Keratinocyte (primary cell): ENCODE data around the gene PPP4C.

Experiments
- EZH2 ChIP-seq: IDR thresholded peaks from one replicate; pipeline ENCODE4 v1.6.1; 2012; ENCODE audit warnings: inconsistent platforms, mild to moderate bottlenecking, low read length, moderate library complexity
- TF ChIP-seq, protein P1 (sequence below), 3 experiments: IDR thresholded peaks in 1 of 3; conservative IDR thresholded peaks in 1 of 3; optimal IDR thresholded peaks in 1 of 3; 2 replicates in 2 of 3; 3 replicates in 1 of 3; pipeline versions ENCODE3 to v1.5.1; 2011; ENCODE audit warnings: low read length in 3 of 3, mild to moderate bottlenecking in 3 of 3, moderate library complexity in 2 of 3, control low read depth in 1 of 3, inconsistent platforms in 1 of 3; ENCODE audit not compliant: insufficient read depth in 2 of 3; ENCODE audit errors: extremely low read depth in 1 of 3

DNA sequence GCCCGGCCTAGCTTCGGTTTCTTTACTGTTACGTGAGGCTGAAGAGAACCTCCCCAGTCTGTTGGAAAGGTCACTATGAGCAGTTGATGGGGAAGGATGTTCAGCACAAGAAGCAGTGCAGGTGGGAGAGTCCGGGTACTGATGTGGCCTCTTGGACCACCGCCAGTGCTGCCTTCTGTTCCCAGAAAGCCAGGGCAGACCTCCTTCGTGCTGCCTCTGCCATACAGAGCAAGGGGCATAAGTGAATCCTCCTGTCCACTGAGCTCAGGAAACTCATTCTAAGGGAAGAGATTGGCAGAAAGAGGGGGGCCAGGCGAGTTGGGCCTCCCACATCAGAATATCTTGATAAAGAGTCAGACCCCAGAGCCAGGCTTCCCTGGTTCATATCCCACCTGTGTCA lies 3.7 kb downstream of the PPP4C start:
- TF ChIP-seq, protein P1, sequence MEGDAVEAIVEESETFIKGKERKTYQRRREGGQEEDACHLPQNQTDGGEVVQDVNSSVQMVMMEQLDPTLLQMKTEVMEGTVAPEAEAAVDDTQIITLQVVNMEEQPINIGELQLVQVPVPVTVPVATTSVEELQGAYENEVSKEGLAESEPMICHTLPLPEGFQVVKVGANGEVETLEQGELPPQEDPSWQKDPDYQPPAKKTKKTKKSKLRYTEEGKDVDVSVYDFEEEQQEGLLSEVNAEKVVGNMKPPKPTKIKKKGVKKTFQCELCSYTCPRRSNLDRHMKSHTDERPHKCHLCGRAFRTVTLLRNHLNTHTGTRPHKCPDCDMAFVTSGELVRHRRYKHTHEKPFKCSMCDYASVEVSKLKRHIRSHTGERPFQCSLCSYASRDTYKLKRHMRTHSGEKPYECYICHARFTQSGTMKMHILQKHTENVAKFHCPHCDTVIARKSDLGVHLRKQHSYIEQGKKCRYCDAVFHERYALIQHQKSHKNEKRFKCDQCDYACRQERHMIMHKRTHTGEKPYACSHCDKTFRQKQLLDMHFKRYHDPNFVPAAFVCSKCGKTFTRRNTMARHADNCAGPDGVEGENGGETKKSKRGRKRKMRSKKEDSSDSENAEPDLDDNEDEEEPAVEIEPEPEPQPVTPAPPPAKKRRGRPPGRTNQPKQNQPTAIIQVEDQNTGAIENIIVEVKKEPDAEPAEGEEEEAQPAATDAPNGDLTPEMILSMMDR (optimal IDR thresholded peaks at IDR 0.05 in 1 of 3, IDR thresholded peaks at IDR 0.05 in 1 of 3, conservative IDR thresholded peaks at IDR 0.05 in 1 of 3; ENCODE audit: extremely low read depth in 1 of 3, insufficient read depth in 2 of 3, low read length in 3 of 3): no peak
- TF ChIP-seq EZH2: no peak
